Glutamatergic neuron (in vitro differentiated cells): ENCODE measurements around the gene DNAH7. TPM values are rescaled to one million over a fixed set of nuclear protein-coding genes. Genes with fewer than 3 reads are reported as not detected.

Experiments used
- DNase-seq: peaks from one replicate; pipeline ENCODE4 v3.0.0; 2022
- H3K27ac Mint-ChIP-seq: one replicate; pipeline ENCODE4 v1.8.0; 2020; ENCODE audit warnings: mild to moderate bottlenecking, mixed read lengths, inconsistent platforms; ENCODE audit not compliant: unreplicated experiment
- H3K27me3 Mint-ChIP-seq: one replicate; pipeline ENCODE4 v1.8.0; 2020; ENCODE audit warnings: mild to moderate bottlenecking, moderate library complexity, mixed read lengths, inconsistent platforms; ENCODE audit not compliant: unreplicated experiment
- H3K36me3 Mint-ChIP-seq: one replicate; pipeline ENCODE4 v1.8.0; 2020; ENCODE audit warnings: mild to moderate bottlenecking, mixed read lengths, inconsistent platforms; ENCODE audit not compliant: unreplicated experiment
- H3K4me1 Mint-ChIP-seq: one replicate; pipeline ENCODE4 v1.8.0; 2020; ENCODE audit warnings: mild to moderate bottlenecking, low read depth, mixed read lengths, inconsistent platforms; ENCODE audit not compliant: unreplicated experiment
- H3K4me3 Mint-ChIP-seq: one replicate; pipeline ENCODE4 v1.8.0; 2020; ENCODE audit warnings: mild to moderate bottlenecking, mixed read lengths, inconsistent platforms; ENCODE audit not compliant: unreplicated experiment
- H3K9me3 Mint-ChIP-seq: one replicate; pipeline ENCODE4 v1.8.0; 2020; ENCODE audit warnings: mild to moderate bottlenecking, moderate library complexity, mixed read lengths, inconsistent platforms; ENCODE audit not compliant: unreplicated experiment
- total RNA-seq: library from RNA; stranded (reverse); fragmentation: NEBNext Ultra II Directional; extraction: Animal tissue kit (Norgen Biotek cat#: 25700); gene quantifications from one replicate; pipeline ENCODE4 v1.2.1, GENCODE V29; 2021; ENCODE audit not compliant: unreplicated experiment
- TF ChIP-seq, protein P1 (sequence below): fragments of 200-600 bp; sonication (generic); IDR thresholded peaks from one replicate; pipeline ENCODE4 v1.5.0; 2021; ENCODE audit not compliant: partially characterized antibody, unreplicated experiment

The DNAH7 gene
- total RNA-seq, 1 donor from 2014 or later, result 0.56 TPM

DNA sequence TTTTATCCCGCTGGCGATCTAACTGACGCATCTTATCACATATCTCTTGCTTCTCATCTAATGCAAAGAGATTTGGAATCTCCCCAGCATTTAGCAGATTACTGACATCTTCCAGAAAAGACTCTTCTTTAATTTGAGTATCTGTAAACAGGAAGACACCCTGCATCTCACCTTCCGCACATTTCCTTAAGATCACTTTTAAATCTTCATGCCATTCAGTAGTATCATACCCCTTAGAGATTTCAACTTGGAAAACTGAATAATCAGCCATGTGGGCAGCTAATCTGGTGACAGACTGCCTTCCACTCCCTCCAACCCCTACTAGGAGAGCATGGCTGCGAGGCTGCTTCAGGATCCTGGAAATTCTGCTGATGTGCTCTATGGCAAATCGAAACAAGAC is 204.3 kb downstream of the DNAH7 start:
- Mint-ChIP-seq H3K36me3 (no peaks in the 10 kb centered on the region), H3K4me1 (peaks cover 16% of the 10 kb centered on the region), H3K27me3 (peaks cover 2% of the 10 kb centered on the region), H3K27ac (peak overlapping the region; percentile 57), H3K9me3 (peaks cover 3% of the 10 kb centered on the region), H3K4me3 (peak overlapping the region; percentile 1)
- TF ChIP-seq, protein P1, sequence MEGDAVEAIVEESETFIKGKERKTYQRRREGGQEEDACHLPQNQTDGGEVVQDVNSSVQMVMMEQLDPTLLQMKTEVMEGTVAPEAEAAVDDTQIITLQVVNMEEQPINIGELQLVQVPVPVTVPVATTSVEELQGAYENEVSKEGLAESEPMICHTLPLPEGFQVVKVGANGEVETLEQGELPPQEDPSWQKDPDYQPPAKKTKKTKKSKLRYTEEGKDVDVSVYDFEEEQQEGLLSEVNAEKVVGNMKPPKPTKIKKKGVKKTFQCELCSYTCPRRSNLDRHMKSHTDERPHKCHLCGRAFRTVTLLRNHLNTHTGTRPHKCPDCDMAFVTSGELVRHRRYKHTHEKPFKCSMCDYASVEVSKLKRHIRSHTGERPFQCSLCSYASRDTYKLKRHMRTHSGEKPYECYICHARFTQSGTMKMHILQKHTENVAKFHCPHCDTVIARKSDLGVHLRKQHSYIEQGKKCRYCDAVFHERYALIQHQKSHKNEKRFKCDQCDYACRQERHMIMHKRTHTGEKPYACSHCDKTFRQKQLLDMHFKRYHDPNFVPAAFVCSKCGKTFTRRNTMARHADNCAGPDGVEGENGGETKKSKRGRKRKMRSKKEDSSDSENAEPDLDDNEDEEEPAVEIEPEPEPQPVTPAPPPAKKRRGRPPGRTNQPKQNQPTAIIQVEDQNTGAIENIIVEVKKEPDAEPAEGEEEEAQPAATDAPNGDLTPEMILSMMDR, result no peak
- no peak for DNase-seq

DNA sequence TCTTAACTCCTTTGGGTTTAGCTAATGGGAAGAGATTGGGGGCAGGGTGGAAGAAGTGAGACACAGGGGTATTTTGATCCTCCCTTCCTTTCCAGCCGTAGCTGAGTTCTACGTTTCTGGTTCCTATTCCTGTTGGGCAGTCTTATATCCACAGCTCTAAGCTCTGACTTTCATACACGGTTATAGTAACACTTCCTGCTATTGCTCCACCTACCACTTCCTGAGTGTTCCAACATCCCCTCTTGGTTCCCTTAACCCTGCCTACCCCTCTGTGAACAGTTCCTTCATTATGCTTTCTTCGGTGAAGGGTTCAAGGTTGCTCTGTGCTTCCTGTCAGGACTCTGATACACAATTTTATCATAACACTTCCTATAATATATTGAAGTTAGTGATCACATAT is 205.1 kb downstream of the DNAH7 start:
- Mint-ChIP-seq H3K4me3 (no peak overlapping the region), H3K27ac (no peak overlapping the region), H3K36me3 (no peaks in the 10 kb centered on the region), H3K27me3 (peaks cover 2% of the 10 kb centered on the region), H3K4me1 (peaks cover 16% of the 10 kb centered on the region), H3K9me3 (peaks cover 3% of the 10 kb centered on the region)
- TF ChIP-seq, protein P1, result no peak
- DNase-seq, result no peak

DNA sequence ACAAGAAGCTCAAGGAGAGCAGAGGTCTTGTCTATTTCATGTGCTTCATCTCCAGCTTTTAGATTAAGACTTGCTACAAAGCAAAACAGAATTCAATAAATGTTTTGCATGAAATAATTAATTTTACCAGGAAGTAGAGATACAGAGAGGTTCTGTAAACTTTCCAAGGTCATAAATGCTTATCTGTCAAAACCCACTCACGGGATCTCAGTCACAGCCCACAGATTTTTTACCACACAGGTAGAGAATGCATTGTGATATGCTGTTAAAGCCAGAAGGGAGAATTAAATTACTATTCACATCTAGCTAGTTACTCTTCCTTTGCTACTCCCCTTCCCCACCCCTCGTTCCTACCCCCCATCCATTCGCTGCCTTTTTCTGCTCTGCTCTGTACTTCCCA is 205.5 kb downstream of the DNAH7 start:
- peaks cover 3% of the 10 kb centered on the region for H3K9me3 Mint-ChIP-seq
- no peak overlapping the region for H3K27ac Mint-ChIP-seq
- TF ChIP-seq, protein P1, result no peak
- H3K4me3 Mint-ChIP-seq, result no peak overlapping the region
- H3K36me3 Mint-ChIP-seq, result no peaks in the 10 kb centered on the region
- H3K27me3 Mint-ChIP-seq, result peaks cover 2% of the 10 kb centered on the region
- H3K4me1 Mint-ChIP-seq, result peaks cover 16% of the 10 kb centered on the region
- no peak for DNase-seq

DNA sequence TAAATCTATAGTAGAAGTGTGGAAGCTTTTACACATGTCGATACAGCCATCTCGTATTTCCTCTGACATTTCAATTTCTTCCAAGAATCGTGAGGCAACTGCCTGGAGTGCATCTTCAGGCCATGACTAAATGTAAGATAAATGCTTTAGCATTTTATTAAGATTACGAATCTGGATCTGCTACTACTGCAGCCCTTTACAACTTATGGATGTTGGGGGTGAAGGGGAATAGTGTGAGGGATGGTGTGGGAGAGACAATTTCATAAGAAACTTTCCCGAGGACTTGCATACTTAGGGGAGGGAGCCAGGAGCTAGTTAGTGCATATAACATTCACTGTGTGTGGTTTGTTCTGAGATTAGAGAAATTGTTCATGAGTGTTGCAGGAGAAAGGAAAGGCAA is 206.8 kb downstream of the DNAH7 start:
- DNase-seq, result no peak
- H3K36me3 Mint-ChIP-seq, result no peaks in the 10 kb centered on the region
- TF ChIP-seq, protein P1, result no peak
- H3K27me3 Mint-ChIP-seq, result peaks cover 2% of the 10 kb centered on the region
- peaks cover 16% of the 10 kb centered on the region for H3K4me1 Mint-ChIP-seq
- H3K27ac Mint-ChIP-seq, result no peak overlapping the region
- H3K4me3 Mint-ChIP-seq, result no peak overlapping the region
- H3K9me3 Mint-ChIP-seq, result peaks cover 3% of the 10 kb centered on the region

DNA sequence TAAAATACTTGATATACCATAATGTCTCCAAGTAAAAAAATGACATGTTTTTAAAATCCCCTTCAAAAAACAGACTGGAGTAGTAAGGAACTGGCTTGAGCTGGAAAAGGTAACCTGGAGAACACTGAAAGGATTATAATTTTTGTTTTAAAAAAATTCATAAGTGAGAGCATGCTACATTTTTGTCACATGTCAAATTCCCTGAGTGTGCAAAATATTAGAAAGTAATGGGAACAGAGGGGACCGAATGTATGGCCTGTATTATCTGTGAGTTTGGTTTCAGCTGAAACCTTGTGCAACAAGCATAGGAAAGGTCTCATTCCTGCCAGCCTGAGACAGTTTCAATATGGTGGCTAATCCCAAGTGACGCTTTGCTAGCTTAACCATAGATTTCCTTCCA is 209.1 kb downstream of the DNAH7 start:
- Mint-ChIP-seq H3K36me3 (no peaks in the 10 kb centered on the region), H3K4me3 (no peak overlapping the region), H3K9me3 (peaks cover 3% of the 10 kb centered on the region), H3K27ac (no peak overlapping the region), H3K4me1 (peaks cover 8% of the 10 kb centered on the region), H3K27me3 (peaks cover 2% of the 10 kb centered on the region)
- DNase-seq, result no peak
- TF ChIP-seq, protein P1, result no peak
